Upper lobe of left lung (tissue), 4 donors: ENCODE measurements around the gene CDK5RAP2.

Experiments used
- EP300 ChIP-seq, 4 donors: sonication (generic); formaldehyde crosslinking; IDR thresholded peaks; one replicate each; pipeline ENCODE4 v1.5.1; 2017; ENCODE audit warnings: antibody characterized with exemption in 4 of 4, control low read depth in 2 of 4
- POLR2A ChIP-seq, 4 donors: fragments of 450-650 bp; IDR thresholded peaks; one replicate each; pipeline ENCODE4 v1.5.1; 2016 to 2017; ENCODE audit warnings: antibody characterized with exemption in 4 of 4, mild to moderate bottlenecking in 2 of 4
- POLR2AphosphoS5 ChIP-seq, 2 donors: sonication (generic); formaldehyde crosslinking; IDR thresholded peaks; one replicate each; pipeline ENCODE4 v1.5.1; 2017; ENCODE audit warnings: antibody characterized with exemption in 2 of 2
- TF ChIP-seq, protein P1 (sequence below), 6 experiments: fragments of 450-650 bp in 4 of 6; fragments of 200-600 bp in 2 of 6; sonication (generic) in 2 of 6; IDR thresholded peaks; one replicate each; pipeline ENCODE4 v1.5.1; 2016 to 2019; ENCODE audit warnings: antibody characterized with exemption in 6 of 6

- TF ChIP-seq, protein P1, sequence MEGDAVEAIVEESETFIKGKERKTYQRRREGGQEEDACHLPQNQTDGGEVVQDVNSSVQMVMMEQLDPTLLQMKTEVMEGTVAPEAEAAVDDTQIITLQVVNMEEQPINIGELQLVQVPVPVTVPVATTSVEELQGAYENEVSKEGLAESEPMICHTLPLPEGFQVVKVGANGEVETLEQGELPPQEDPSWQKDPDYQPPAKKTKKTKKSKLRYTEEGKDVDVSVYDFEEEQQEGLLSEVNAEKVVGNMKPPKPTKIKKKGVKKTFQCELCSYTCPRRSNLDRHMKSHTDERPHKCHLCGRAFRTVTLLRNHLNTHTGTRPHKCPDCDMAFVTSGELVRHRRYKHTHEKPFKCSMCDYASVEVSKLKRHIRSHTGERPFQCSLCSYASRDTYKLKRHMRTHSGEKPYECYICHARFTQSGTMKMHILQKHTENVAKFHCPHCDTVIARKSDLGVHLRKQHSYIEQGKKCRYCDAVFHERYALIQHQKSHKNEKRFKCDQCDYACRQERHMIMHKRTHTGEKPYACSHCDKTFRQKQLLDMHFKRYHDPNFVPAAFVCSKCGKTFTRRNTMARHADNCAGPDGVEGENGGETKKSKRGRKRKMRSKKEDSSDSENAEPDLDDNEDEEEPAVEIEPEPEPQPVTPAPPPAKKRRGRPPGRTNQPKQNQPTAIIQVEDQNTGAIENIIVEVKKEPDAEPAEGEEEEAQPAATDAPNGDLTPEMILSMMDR (IDR thresholded peaks at IDR 0.05) = no peak
- TF ChIP-seq POLR2AphosphoS5 (IDR thresholded peaks at IDR 0.05) = no peak
- TF ChIP-seq POLR2A (IDR thresholded peaks at IDR 0.05) = no peak
- TF ChIP-seq EP300 (IDR thresholded peaks at IDR 0.05) = no peak
Observed at GRCh38 chr9:120381839-120382238, 198.1 kb downstream of the CDK5RAP2 start.
